TTC549 (cell line): Measurements from ENCODE around the gene FRAS1.
"Not testable (repeated sequence)": the region's sequence is repeated elsewhere in the genome, so short reads cannot be mapped to it uniquely, and the experiment has no call there.

ENCODE experiments used
- FAIRE-seq: peaks from 2 replicates; lab custom pipeline; 2012; peaks lifted over from hg19 to GRCh38; lab: Jason Lieb, UNC

FRAS1 gene

DNA sequence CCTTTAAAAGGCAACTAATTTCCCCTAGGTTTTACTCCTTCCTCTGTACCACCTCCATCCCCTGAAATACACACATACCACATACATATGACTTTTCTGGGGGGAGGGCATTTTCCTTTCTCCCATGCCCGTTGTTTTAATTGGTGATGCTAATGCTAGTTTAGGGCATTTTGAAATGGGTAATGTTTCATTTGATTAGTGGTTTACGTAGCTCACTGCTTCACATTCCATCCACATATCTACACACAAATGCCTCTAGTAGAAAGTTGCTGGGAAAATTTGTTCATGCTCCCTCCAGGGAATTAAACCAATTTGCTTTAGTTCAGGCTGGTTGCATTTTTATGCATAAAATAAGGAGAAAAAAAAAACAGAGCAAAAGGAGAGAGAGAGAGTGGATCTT is 231.2 kb downstream of the FRAS1 start:
- FAIRE-seq: no peak

DNA sequence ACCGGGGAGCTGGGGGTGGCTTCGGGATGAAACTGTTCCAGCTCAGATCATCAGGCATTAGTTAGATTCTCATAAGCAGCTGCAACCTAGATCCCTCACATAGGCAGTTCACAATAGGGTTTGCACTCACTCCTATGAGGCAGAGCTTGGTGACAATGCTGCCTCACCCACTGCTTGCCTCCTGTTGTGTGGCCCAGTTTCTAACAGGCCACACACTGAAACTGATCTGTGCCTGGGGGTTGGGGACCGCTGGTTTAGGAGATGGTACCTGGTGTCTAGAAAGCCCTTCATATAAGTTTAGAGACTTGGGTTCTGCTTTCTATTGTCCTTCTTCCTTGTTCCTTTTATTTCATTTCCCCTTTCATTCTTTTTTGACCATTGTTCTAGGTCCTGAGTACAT is 234.2 kb downstream of the FRAS1 start:
- no peak for FAIRE-seq

DNA sequence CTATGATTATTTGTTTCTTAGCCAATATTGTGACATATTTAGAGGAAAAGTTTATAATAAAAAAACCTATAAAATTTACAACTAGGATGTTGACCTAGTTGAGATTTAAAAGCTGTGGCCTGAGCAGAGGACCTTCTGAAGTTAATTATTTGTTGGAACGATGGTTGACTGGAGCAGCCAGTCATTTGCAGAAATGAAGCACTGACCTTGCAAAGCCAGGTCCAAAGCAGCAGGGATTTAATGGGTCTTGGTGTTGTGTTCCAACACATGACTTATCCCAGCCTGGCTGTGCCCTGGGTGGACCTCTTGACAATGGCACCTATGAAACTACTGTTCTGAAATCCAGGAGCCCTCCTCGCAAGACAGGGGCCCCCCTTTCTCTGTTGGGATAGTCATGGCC is 235.2 kb downstream of the FRAS1 start:
- FAIRE-seq: no peak

DNA sequence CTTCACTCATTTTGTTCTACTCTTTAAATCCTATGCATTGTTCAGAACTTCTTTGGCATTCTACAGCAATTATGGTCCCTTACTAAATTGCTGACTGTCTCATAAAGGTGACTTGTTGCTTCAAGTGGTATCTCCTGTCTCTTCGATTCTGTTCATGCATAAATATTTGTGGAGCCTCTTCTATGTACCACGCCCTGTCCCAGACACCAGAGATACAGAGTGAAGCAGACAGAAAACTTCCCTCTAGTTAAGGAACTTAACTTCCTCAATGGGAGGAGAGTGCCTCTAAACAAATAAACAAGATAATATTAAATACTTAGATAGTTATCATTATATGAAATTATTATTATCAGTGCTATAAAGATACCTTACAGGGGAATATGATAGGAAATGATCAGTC is 235.7 kb downstream of the FRAS1 start:
- FAIRE-seq: no peak

DNA sequence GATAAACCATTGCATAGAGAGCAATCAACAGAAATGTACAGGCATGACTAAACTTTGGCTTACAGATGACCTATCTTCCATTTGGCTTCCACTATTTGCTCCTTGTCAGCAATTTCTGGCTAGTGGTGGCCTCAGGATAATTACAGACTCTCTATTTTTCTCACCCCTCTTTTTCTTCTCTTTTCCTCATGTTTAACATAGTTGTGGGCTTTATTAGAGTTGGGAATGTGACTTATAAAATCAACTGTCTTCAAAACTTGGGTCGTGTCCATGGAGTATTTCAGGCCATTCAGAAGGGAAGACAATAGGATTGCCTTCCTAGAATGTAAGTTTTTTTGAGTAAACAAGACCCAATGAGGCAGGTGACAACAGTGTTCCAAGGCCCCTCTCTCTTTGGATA is 236.2 kb downstream of the FRAS1 start:
- no peak for FAIRE-seq

DNA sequence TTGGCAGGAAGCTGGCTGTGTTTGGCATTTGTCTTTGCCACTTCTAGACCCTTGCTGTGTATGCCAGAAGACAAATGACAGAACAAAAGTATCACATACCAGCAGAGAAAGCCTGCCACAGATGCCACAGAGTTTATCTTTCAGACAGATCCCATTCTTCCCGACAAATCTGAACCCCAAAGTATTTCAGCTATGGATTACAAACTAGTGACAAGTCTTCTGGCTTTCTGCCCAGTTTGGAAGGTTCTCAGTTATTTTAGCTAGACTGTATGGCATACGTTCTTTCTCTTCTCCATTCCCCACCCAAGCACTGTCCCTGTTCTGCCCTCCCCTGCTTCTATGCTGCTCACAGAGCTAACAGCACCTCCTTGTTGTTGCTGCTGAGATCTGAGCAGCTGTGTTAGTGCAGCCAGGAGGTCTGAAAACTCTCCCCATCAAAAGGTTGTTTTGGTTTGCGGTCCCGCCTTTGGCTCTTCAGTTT is 236.7 kb downstream of the FRAS1 start:
- FAIRE-seq: no peak

DNA sequence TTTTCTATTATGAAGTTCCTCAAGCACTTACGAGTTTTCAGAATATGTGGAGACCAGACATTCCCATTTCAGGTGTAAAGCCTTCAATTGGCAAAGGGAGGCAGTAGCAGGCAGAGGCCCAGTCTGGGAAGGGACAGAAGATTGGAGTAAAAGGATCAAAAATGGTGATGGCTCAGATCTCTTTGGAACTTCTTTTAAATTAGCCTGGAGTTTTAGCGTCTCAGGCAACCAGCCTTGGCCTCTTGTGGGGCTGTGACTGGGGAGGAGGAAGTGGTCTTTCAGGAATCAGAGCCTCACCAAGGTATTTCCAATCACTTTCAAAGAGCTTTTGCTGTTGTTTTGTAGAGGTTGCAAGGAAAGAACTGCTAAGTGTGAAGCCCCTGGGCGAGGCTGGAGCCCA is 239.1 kb downstream of the FRAS1 start:
- FAIRE-seq: no peak

DNA sequence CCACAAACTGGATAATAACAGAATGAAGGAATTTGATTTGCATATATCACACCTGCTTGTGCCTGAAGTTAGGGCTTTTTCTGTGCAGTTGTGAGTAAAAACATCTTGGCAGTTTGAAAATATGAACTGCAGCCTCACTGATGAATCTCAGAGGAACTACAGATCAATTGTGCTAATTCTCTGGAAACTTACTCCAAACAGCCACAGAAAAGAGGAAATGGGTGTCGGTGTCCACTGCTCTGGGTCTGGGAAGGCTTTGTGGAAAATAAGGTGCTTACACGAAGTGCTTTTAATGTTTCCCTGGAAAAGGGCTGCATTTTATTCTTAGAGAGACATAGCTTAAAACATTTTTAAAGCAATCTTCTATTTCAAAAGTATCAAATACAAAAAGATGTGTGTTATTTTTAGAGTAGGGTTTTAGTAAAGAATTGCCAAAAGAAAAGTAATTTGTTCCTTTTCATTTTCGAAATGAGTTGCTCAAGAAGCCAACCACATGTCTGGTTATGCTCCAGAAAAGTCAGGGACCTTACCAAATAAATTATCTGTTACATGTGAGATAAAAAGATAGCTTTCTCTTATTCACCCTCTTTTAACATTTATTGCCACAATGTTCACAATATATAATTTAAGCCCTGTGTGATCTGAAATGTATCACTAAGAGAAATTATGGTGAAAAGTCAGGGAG is 240.1 kb downstream of the FRAS1 start:
- no peak for FAIRE-seq

DNA sequence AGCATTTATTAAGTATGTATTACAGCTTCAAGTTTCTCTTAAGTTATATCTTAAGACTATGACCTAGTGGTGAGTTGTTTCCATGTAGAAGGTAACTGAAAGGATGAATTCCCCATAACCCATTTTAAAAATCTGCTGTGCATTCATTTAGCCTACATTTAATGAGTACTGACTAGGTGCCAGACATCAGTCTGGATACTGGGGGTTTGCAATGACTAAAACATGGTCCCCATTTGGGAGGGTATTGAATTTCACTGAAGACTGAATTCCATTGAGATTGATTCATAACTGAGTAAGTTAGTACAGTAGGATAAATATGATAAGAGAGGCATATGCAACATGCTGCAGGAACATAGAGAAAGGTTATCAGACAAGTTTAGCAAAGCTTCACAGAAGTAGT is 241.5 kb downstream of the FRAS1 start:
- no peak for FAIRE-seq

DNA sequence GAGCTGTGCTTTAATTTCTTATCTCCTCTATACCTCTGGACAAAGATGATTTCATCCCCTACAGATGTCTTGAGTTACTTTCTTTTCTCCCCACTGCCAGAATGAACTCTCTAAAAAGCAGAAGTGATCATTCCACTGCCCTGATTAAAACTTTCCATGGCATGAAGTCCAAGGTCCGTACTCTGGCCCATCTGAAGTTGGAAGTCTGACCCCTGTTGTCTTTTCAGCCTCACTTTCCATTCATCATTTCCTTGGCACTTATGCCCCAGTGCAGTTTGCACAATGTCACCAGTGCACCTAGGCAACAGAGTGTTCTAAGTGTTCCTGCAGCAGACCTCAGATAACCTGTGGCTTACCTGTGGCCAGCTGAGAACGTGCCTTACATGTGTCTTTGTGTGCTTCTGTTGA is 242.4 kb downstream of the FRAS1 start:
- FAIRE-seq: no peak

DNA sequence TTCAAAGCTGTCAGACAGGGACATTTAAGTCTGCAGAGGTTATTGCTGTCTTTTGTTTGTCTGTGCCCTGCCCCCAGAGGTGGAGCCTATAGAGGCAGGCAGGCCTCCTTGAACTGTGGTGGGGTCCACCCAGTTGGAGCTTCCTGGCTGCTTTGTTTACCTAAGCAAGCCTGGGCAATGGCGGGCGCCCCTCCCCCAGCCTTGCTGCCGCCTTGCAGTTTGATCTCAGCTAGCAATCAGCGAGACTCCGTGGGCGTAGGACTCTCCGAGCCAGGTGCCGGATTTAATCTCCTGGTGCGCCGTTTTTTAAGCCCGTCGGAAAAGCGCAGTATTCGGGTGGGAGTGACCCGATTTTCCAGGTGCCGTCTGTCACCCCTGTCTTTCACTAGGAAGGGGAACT is 250.1 kb downstream of the FRAS1 start:
- not testable (repeated sequence) for FAIRE-seq

DNA sequence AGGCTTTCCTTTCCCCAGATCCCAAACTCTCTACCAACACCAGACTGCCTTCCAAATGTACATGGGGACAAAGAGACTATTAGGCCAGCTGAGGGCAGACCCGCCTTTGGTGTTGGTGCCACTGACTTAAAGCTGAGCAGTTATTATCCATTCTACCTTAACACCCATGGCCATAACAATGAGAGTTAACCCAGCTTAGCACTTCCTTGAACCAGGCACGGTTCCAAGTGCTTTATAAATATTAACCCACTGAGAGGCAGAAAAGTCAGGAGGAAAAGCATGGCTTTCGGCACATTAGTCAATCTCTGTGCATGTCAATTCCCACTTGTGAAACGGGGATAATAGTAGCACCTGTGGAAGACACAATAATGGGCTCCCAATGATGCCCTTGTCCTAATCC is 251.4 kb downstream of the FRAS1 start:
- FAIRE-seq: no peak

DNA sequence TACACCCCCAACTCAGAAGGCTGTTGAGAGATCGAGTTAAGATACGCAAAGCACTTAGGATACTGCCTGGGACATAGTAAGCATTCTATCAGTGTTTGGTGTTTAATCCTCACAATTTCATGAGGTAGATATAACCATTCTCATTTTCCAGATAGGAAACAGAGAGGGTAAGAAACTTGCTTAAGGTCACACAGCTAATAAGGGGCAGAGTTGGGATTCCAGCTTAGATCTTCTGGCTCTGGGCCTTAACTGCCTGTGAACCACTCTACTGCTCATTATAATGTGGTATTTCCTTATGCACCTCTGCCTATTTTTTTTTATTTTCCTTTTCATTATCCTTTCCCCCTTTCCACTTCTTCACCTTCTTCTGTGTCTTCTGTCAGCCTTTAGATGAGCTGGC is 252.2 kb downstream of the FRAS1 start:
- no peak for FAIRE-seq

DNA sequence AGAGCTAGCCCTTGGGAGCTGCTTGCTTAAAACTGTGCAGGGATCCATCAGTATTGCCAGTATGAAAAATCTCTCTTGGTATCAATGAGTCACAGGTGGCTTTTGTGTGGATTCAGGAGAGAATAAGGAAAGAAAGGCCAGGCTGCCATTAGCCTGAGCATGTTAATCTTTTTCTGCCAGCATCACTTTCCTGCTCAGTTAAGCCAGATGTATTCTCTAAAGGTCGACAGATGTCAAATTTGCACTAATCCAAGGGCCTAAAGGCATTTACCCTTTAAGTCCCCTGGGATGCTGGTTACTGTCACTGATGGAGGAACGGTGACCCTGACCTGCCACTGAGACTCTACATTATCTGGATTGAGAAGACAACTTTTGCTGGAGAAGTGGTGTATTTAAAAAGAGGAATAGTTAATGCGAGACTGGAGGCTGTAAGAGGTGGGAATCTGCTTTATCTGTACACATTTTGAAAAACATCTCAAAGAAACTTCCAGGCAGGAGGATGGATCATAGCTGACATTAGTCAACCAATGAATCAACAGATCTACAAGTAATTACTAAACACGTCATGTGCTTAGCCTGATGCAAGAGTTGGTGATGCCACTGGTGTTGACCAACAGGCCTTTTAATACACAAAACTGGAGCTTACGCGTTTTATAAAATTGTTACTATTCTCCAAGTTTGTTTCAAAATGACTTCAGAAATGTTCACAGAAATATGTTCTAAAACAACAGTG is 253.1 kb downstream of the FRAS1 start:
- FAIRE-seq: no peak

DNA sequence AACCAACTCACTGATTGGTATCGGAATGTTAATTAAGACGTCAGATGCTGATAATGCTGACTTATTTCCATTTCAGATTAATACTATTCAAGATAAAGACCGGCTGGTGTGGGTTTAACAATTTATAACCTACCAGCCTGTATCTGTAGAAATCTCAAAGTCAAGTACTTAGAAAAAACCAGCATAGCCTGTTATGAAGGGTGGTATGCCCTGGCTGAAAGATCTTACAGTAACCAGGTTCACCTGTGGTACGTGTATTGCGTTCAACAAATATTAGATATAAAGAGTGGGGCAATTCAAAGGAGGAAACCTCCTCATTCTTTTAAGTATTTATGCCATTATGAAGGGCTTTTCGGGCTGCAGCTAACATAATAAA is 253.6 kb downstream of the FRAS1 start:
- no peak for FAIRE-seq

DNA sequence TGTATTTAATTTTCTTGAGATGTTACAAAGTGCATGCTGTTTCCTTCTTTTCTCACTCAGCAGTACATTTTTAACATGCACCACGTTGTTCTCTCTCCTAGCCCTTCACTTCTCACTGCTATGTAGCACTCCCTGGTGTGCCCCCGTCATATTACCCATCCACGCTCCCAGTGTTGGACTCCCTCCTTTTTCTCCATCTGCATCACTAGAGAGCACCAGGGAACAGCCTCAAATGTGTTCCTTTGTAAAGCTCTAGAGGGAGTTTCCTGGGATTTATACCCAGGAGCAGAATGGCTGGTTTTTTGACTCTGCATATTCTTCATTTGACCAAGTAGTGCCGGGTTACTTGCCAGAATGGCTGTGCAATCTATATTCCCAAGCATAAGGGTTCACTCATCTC is 254.2 kb downstream of the FRAS1 start:
- FAIRE-seq: no peak

DNA sequence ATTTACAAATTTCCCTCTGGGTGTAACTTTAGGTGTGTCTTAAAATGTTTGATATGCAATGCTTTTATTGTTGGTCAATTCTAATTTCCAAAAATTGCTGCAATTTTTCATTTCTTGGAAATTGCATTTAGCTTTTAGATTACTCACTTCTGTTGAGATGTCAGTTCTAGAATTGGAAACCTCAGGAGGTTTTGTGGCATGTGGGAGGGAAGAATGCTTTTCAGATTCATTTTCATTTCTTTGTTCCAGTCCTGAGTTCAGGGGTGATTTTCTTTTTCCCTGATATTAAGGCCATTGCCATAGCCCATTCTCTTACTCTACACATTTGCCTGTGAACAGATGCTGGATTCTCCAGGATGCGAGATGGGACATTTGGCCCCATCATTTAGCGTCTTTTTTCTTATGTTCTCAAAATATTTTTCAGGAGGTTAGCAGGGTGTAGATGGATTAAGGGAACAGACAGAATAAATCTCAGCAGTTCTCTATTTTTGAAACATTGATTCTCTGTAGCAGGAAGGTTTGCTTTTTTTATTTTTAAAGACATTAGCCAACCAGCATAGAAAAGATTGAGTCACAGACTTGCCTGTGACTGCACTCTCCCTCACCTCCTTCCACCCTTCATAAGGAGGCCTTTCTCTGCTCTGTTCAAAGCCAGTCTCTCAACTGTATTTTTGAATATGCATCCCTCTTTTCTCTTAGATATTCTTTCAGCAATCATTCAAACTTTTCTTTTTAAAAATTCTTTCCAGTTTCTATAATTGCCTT is 256.0 kb downstream of the FRAS1 start:
- FAIRE-seq: no peak

DNA sequence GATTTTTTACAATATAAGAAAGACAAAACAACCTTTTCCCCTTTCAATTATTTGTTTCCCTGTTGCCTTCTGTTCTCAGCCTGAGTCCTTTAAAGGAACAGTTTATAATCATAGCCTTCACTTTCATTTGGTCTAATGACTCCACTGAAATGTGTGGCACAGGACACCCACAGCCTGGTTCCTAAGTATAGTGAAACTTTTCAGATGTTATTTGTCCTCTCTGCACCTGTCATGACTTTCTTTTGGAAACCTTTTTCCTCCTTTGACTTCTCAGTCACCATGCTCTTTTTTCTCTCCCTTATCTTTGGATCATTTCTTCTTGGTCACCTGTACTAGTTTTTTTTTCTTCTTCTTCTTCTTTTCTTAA is 256.6 kb downstream of the FRAS1 start:
- FAIRE-seq: no peak

DNA sequence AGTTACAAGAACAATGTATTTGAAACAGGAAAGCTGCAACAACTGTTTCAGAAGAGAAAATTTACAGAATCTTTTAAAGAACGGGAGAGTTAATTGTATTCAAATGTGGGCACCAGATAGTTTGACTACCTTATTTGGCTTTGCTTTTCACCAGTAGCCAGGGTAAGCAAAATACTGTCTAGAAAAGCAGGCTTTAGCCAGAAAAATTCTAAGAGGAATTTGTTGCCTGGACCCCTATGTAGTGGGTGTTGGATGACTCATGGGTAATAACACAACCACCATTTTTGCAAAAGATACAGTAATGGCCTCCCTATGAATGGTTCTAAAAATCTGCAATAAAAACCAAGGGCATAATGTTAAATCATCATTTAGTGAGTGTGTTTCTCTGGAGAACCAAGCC is 261.0 kb downstream of the FRAS1 start:
- FAIRE-seq: no peak

DNA sequence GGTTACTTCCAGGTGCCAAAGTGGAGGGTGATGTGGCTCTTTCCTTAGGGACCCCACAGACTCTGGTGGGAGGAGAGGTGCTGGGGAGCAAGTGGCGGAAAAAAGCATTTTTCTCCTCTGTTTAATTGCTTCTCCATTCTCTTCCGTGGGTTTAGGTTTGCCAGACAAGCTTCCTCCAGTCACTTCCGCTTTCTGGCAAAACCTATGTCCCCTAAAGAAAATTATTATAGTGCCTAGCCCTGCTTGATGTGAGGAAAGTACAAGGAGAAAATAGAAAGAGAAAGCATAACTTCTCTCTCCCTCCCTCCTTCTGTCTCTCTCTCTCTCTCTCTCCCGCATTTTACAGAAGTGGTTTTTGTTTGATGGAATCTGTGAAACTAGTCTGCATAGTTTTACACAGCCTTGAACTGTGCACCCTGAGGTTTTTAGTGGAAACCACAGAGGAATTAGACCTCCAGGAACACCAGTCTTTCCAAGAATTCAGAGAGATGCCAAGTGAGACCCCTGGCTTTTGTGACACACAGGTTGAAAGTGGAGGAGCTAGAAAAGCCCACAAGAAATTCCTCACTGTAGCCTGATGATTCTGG is 263.3 kb downstream of the FRAS1 start:
- FAIRE-seq: no peak

DNA sequence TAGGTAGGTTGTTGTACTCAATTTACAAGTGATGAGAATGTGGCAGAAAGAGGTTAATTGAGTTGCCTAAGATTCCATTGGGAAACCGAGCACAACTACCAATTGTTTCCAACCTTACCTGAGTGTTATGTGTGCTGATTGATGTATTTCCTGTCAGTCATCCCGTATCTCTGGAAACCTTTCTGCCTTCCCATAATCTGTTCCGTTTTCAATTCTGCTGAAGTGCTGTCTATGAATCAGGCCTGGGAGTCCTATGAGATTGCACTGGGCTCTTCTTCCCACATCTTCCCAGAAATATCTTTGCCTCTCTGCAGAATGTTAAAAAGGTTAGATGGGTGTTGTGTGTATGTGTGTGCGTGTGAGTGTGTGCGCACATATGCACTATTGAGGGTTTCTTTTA is 264.9 kb downstream of the FRAS1 start:
- FAIRE-seq: no peak

DNA sequence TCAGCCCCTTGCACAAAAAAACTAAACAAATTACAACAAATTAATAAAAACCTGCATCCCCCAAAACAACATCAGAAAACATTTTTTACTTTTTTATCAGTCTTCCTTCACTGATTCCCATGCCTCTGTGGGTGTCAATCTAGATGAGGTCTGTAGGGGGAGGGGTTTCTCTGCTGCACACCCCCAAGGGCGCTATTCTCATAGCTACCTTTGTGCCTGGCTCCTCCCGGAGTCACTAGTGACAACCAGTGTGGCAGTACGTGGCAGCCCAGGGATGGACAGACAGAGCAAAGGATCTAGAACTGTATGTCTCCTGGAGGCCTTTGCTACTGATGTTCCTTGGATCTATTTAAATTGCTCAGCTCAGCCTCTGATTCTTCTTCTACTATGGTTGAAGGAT is 266.3 kb downstream of the FRAS1 start:
- FAIRE-seq: no peak

DNA sequence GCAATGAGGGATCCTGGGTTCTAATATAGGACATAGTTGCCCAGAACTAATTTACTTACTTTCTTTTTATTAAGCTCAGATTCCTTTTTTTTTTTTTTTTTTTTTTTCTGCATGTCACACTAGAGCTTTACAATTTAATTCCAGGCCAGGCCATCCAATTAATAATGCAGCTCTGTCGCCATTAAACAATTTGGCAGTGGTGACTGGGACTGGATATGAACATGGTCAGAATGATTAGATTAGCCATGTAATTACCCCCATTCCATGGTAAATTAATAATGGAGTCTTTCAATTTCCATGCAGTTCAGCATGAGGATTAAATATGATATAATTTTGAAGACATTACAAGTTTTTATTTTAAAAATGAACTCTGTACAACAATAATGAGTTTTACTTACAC is 267.5 kb downstream of the FRAS1 start:
- FAIRE-seq: no peak
